Stimulated activated CD4-positive, alpha-beta T cell treated with anti-CD3 and anti-CD28 coated beads, Interleukin-2, amount 100 ng/mL, for 24 hours (primary cell): ENCODE data around the gene AGBL1.
"Not testable (repeated sequence)": the region's sequence is repeated elsewhere in the genome, so short reads cannot be mapped to it uniquely, and the experiment has no call there.

Experiments used
- DNase-seq, 2 donors: peaks; one replicate each; pipeline ENCODE4 v3.0.0-alpha.2; 2020

AGBL1 gene

GRCh38 chr15:86411916-86412315 is 332.2 kb downstream of the AGBL1 start:
- DNase-seq: no peak

- DNase-seq: no peak
Observed at GRCh38 chr15:86413191-86413590, 333.5 kb downstream of the AGBL1 start.

GRCh38 chr15:86425746-86426145 is 346.1 kb downstream of the AGBL1 start:
- DNase-seq: no peak

- DNase-seq: no peak
Observed at GRCh38 chr15:86432861-86433260, 353.2 kb downstream of the AGBL1 start.

- no peak for DNase-seq
Observed at GRCh38 chr15:86433983-86434382, 354.3 kb downstream of the AGBL1 start.

- DNase-seq: no peak
Observed at GRCh38 chr15:86439614-86440013, 359.9 kb downstream of the AGBL1 start.

GRCh38 chr15:86444527-86444926 is 364.9 kb downstream of the AGBL1 start:
- DNase-seq: no peak

- DNase-seq: no peak
Observed at GRCh38 chr15:86445579-86446252, 366.0 kb downstream of the AGBL1 start.

GRCh38 chr15:86446253-86446640 is 366.6 kb downstream of the AGBL1 start:
- DNase-seq: no peak

- not testable (repeated sequence) for DNase-seq
Observed at GRCh38 chr15:86465470-86466039, 385.9 kb downstream of the AGBL1 start.

GRCh38 chr15:86481720-86482119 is 402.0 kb downstream of the AGBL1 start:
- DNase-seq: no peak

- DNase-seq: no peak
Observed at GRCh38 chr15:86483936-86484335, 404.3 kb downstream of the AGBL1 start.

GRCh38 chr15:86488046-86488445 is 408.4 kb downstream of the AGBL1 start:
- DNase-seq: no peak

- no peak for DNase-seq
Observed at GRCh38 chr15:86489981-86490380, 410.3 kb downstream of the AGBL1 start.

- no peak for DNase-seq
Observed at GRCh38 chr15:86491118-86491517, 411.4 kb downstream of the AGBL1 start.

GRCh38 chr15:86493884-86494283 is 414.2 kb downstream of the AGBL1 start:
- DNase-seq: no peak

GRCh38 chr15:86494475-86494874 is 414.8 kb downstream of the AGBL1 start:
- DNase-seq: no peak

- DNase-seq: no peak
Observed at GRCh38 chr15:86502301-86502700, 422.6 kb downstream of the AGBL1 start.

GRCh38 chr15:86505951-86506350 is 426.3 kb downstream of the AGBL1 start:
- no peak for DNase-seq

- DNase-seq: no peak
Observed at GRCh38 chr15:86506401-86506800, 426.7 kb downstream of the AGBL1 start.

- no peak for DNase-seq
Observed at GRCh38 chr15:86515625-86516024, 436.0 kb downstream of the AGBL1 start.

GRCh38 chr15:86522721-86523120 is 443.1 kb downstream of the AGBL1 start:
- no peak for DNase-seq

GRCh38 chr15:86526938-86527690 is 447.4 kb downstream of the AGBL1 start:
- no peak for DNase-seq

GRCh38 chr15:86528094-86528493 is 448.4 kb downstream of the AGBL1 start:
- not testable (repeated sequence) for DNase-seq
